Measurements from ENCODE around the gene QDPR. TPM values are rescaled to one million over a fixed set of nuclear protein-coding genes. Genes with fewer than 3 reads are reported as not detected.

Gene QDPR
- total RNA-seq, 1 donor from 2014 or later = 38.5 TPM

DNA sequence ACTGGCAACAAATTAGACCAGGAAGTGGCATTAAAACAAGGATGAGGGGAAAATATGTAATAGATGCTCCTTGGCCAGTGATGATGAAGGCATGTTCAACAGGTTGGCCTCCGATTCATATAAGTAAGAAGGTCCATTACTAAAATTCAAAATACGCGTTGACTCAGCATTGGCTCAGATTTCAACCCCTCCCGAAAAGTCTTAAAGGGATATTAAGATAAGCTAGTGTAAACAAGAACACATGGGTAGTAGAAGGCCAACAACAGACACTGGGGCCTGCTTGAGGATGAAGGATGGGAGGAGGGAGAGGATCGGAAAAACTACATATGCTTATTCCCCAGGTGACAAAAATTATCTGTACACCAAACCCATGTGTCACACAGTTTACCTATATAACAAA lies 46.0 kb upstream of the QDPR start:
- TF ChIP-seq, protein P1, sequence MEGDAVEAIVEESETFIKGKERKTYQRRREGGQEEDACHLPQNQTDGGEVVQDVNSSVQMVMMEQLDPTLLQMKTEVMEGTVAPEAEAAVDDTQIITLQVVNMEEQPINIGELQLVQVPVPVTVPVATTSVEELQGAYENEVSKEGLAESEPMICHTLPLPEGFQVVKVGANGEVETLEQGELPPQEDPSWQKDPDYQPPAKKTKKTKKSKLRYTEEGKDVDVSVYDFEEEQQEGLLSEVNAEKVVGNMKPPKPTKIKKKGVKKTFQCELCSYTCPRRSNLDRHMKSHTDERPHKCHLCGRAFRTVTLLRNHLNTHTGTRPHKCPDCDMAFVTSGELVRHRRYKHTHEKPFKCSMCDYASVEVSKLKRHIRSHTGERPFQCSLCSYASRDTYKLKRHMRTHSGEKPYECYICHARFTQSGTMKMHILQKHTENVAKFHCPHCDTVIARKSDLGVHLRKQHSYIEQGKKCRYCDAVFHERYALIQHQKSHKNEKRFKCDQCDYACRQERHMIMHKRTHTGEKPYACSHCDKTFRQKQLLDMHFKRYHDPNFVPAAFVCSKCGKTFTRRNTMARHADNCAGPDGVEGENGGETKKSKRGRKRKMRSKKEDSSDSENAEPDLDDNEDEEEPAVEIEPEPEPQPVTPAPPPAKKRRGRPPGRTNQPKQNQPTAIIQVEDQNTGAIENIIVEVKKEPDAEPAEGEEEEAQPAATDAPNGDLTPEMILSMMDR (IDR thresholded peaks at IDR 0.05) = no peak
- H3K27ac ChIP-seq = no peak overlapping the region
- DNase-seq (no peak), ATAC-seq (no peak)
- H3K36me3 ChIP-seq = no peaks in the 10 kb centered on the region
- H3K27me3 ChIP-seq (ENCODE audit: low read depth) = no peaks in the 10 kb centered on the region
- no peak overlapping the region for H3K4me3 ChIP-seq
- no peaks in the 10 kb centered on the region for H3K9me3 ChIP-seq
- no peaks in the 10 kb centered on the region for H3K4me1 ChIP-seq
- intact Hi-C loops (cut with DNase I) = no loop called here

DNA sequence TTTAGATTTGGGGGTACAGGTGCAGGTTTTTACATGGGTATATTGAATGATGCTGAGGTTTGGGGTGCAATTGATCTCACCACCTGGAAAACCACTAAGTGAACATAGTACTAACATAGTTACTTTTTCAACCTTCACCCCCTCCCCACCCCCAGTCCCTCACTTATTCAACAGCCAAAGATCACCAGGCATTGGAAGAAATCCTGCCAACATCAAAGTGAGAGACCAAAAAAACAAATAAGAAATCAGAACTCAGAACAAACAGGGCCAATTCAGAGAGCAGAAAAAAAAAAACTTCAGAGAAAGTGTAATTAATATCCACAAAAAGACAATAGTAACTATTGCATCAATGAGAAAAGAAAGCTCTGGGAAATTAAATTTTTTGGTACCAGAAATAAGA lies 44.6 kb upstream of the QDPR start:
- ATAC-seq (no peak), DNase-seq (no peak)
- no peaks in the 10 kb centered on the region for H3K4me1 ChIP-seq

DNA sequence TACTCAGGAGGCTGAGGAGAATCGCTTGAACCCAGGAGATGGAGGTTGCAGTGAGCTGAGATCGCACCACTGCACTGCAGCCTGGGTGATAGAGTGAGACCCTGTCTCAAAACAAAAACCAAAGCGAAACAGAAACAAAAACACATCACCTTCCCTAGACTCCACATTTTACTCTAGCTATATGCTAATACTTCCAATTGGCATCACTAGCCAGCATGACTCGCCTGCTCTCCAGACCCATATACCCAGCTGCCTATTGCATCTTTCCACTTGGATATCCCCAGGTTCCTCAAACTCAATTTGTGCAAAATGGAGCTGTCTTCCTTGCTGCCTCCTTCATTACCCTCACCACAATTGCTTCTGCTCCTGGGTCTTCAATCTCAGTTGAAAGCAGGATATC lies 42.7 kb upstream of the QDPR start:
- intact Hi-C loops (cut with DNase I) = no loop called here
- no peak for ATAC-seq
- no peaks in the 10 kb centered on the region for H3K36me3 ChIP-seq

More for the DNA sequence above, 44.6 kb upstream of the QDPR start:
- H3K27ac ChIP-seq = no peak overlapping the region
- no peaks in the 10 kb centered on the region for H3K27me3 ChIP-seq (ENCODE audit: low read depth)
- H3K4me3 ChIP-seq = no peak overlapping the region
- no peaks in the 10 kb centered on the region for H3K36me3 ChIP-seq
- H3K9me3 ChIP-seq = no peaks in the 10 kb centered on the region
- TF ChIP-seq, protein P1 (IDR thresholded peaks at IDR 0.05) = no peak
- intact Hi-C loops (cut with DNase I) = no loop called here

DNA sequence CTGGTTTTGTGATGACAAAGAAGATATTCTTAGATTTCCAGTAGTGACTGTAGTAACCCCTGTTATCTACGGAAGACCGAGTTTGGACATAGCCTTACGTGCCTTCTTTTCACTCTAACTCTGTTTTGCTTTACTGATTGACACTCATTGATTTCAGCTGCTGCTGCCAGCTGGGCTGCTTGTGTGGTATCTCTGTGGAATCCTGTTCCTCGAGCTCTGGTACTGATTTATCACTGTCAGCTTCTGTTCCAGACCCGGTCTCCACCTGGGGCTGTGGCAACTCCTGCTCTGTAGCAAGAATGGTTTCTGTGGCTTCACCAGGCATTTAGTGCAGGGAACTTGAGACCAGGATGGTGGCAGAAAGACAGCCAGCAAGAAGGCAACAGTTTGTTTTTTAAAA lies 40.5 kb upstream of the QDPR start:
- TF ChIP-seq, protein P1 (IDR thresholded peaks at IDR 0.05) = no peak
- ATAC-seq = no peak
- DNase-seq = no peak
- intact Hi-C loops (cut with DNase I) = no loop called here
- Histone ChIP-seq H3K36me3 (no peaks in the 10 kb centered on the region), H3K4me3 (no peak overlapping the region), H3K4me1 (no peaks in the 10 kb centered on the region), H3K27me3 (ENCODE audit: low read depth) (no peaks in the 10 kb centered on the region), H3K27ac (no peak overlapping the region), H3K9me3 (no peaks in the 10 kb centered on the region)

More for the DNA sequence above, 42.7 kb upstream of the QDPR start:
- Histone ChIP-seq H3K9me3 (no peaks in the 10 kb centered on the region), H3K27me3 (ENCODE audit: low read depth) (no peaks in the 10 kb centered on the region), H3K4me3 (no peak overlapping the region), H3K27ac (no peak overlapping the region), H3K4me1 (no peaks in the 10 kb centered on the region)
- TF ChIP-seq, protein P1 (IDR thresholded peaks at IDR 0.05) = no peak
- no peak for DNase-seq

DNA sequence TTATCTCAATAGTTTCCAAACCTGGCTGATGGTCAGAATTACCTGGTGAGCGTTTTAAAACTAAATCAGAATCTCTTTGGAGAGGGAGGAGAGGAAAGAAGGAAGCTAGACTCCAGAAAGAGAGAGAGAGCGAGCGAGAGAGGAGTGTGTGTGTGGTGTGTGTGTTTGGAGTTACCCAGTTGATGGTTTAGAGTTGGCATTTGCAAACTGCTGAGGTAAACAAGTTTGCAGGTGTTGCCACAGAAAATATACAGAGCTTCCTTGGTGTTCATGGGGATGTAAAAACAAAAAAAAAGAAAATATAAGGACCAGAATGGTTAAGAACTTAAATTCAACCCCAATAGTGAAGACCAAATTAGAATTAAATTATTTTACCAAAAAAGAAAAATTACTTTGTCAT lies 38.7 kb upstream of the QDPR start:
- intact Hi-C loops (cut with DNase I) = no loop called here
- no peaks in the 10 kb centered on the region for H3K4me1 ChIP-seq
- TF ChIP-seq, protein P1 (IDR thresholded peaks at IDR 0.05) = no peak
- ATAC-seq = no peak
- no peaks in the 10 kb centered on the region for H3K27me3 ChIP-seq (ENCODE audit: low read depth)
- no peak for DNase-seq
- H3K27ac ChIP-seq = no peak overlapping the region
- no peaks in the 10 kb centered on the region for H3K9me3 ChIP-seq
- no peaks in the 10 kb centered on the region for H3K36me3 ChIP-seq
- no peak overlapping the region for H3K4me3 ChIP-seq

DNA sequence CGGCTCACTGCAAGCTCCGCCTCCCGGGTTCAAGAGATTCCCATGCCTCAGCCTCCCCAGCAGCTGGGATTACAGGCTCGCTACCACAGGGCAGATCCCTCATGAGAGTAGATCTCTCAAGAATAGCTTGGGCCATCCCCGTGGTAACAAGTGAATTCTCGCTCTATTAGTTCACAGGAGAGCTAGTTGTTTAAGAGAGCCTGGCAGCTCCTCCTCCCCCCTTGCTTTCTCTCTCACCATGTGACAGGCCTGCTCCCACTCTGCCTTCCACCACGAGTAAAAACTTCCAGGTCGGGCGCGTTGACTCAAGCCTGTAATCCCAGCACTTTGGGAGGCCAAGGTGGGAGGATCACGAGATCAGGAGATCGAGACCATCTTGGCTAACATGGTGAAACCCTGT lies 34.8 kb upstream of the QDPR start:
- Histone ChIP-seq H3K4me1 (no peaks in the 10 kb centered on the region), H3K27ac (no peak overlapping the region), H3K36me3 (no peaks in the 10 kb centered on the region), H3K4me3 (no peak overlapping the region), H3K9me3 (no peaks in the 10 kb centered on the region), H3K27me3 (ENCODE audit: low read depth) (no peaks in the 10 kb centered on the region)
- TF ChIP-seq, protein P1 (IDR thresholded peaks at IDR 0.05) = no peak
- DNase-seq = no peak
- intact Hi-C loops (cut with DNase I) = no loop called here
- no peak for ATAC-seq
